Measurements from ENCODE around the gene CADPS2.

DNA sequence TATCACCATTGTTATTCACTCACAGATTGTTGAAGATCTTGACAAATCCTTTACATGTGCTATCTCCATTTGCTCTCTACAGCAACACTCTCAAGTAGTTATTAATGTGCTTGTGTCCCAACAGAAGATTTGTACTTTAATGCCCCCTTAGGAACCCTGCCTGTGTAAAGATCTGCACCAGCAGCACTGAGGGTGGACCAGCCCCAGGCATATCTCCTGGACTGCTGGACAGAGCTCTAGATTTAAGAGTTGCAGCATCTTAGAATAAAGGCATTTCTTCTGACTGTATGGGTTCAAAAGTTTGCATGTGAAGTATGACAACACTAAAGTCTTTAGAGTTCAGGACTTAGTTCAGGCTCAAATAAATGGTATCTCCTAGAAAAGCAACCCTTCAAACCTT is 282.0 kb downstream of the CADPS2 start:
- TF ChIP-seq, protein P1, sequence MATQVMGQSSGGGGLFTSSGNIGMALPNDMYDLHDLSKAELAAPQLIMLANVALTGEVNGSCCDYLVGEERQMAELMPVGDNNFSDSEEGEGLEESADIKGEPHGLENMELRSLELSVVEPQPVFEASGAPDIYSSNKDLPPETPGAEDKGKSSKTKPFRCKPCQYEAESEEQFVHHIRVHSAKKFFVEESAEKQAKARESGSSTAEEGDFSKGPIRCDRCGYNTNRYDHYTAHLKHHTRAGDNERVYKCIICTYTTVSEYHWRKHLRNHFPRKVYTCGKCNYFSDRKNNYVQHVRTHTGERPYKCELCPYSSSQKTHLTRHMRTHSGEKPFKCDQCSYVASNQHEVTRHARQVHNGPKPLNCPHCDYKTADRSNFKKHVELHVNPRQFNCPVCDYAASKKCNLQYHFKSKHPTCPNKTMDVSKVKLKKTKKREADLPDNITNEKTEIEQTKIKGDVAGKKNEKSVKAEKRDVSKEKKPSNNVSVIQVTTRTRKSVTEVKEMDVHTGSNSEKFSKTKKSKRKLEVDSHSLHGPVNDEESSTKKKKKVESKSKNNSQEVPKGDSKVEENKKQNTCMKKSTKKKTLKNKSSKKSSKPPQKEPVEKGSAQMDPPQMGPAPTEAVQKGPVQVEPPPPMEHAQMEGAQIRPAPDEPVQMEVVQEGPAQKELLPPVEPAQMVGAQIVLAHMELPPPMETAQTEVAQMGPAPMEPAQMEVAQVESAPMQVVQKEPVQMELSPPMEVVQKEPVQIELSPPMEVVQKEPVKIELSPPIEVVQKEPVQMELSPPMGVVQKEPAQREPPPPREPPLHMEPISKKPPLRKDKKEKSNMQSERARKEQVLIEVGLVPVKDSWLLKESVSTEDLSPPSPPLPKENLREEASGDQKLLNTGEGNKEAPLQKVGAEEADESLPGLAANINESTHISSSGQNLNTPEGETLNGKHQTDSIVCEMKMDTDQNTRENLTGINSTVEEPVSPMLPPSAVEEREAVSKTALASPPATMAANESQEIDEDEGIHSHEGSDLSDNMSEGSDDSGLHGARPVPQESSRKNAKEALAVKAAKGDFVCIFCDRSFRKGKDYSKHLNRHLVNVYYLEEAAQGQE (IDR thresholded peaks at IDR 0.05; ENCODE audit: insufficient replicate concordance, low read depth) = no peak
- TF ChIP-seq POLR2AphosphoS5 (IDR thresholded peaks at IDR 0.05; ENCODE audit: low read depth) (no peak), SPI1 (IDR thresholded peaks at IDR 0.05; ENCODE audit: borderline replicate concordance, low read depth) (no peak)
- TF ChIP-seq, protein P2, sequence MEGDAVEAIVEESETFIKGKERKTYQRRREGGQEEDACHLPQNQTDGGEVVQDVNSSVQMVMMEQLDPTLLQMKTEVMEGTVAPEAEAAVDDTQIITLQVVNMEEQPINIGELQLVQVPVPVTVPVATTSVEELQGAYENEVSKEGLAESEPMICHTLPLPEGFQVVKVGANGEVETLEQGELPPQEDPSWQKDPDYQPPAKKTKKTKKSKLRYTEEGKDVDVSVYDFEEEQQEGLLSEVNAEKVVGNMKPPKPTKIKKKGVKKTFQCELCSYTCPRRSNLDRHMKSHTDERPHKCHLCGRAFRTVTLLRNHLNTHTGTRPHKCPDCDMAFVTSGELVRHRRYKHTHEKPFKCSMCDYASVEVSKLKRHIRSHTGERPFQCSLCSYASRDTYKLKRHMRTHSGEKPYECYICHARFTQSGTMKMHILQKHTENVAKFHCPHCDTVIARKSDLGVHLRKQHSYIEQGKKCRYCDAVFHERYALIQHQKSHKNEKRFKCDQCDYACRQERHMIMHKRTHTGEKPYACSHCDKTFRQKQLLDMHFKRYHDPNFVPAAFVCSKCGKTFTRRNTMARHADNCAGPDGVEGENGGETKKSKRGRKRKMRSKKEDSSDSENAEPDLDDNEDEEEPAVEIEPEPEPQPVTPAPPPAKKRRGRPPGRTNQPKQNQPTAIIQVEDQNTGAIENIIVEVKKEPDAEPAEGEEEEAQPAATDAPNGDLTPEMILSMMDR (IDR thresholded peaks at IDR 0.05; ENCODE audit: insufficient read depth, low read length) = no peak

Measured in HL-60 (cell line).